HepG2 (cell line): Measurements from ENCODE around the gene MDP1. TPM values are rescaled to one million over a fixed set of nuclear protein-coding genes. Genes with fewer than 3 reads are reported as not detected.

Source experiments
- ATAC-seq: fragments of 200-7000 bp; cut with Tn5 transposase; 3 replicates; pipeline ENCODE4 v1.9.1; 2020; ENCODE audit warnings: mild to moderate bottlenecking, moderate library complexity
- BruUV-seq: library from RNA; stranded (reverse); fragments of 400-500 nt; replicated peaks from 2 replicates; lab custom pipeline; 2021; lab: Mats Ljungman, UMichigan
- CTCF ChIA-PET: fragments of 300-600 bp; formaldehyde crosslinking; extraction: SDS; loops from one replicate; lab custom pipeline; 2021; ENCODE audit warnings: low total read pairs, inconsistent platforms, low intra/inter-chr PET ratio; lab: Yijun Ruan, JAX
- POLR2A ChIA-PET: fragments of 350-600 bp; sonication (Branson Sonifier 250); formaldehyde crosslinking; loops from one replicate; lab custom pipeline; 2020; ENCODE audit warnings: antibody characterized with exemption, inconsistent platforms; lab: Yijun Ruan, JAX
- DNase-seq: peaks from one replicate; pipeline ENCODE4 v3.0.0-alpha.2; 2015; ENCODE audit warnings: low spot score
- FAIRE-seq: peaks from 3 replicates; lab custom pipeline; 2011; peaks lifted over from hg19 to GRCh38; lab: Jason Lieb, UNC
- H2AFZ ChIP-seq: one replicate; pipeline ENCODE4 v1.6.1; 2011; ENCODE audit warnings: low read length, inconsistent platforms
- H3K27ac ChIP-seq: fragments of 300-600 bp; 3 replicates; pipeline ENCODE4 v1.8.0; 2011; ENCODE audit warnings: mixed run types, mild to moderate bottlenecking, mixed read lengths, low read length, inconsistent platforms; ENCODE audit not compliant: insufficient read depth; ENCODE audit errors: extremely low read length
- H3K27me3 ChIP-seq, 2 experiments: fragments of 200-600 bp in 1 of 2; 2 replicates in 1 of 2; 3 replicates in 1 of 2; pipeline versions ENCODE4 v1.6.0 to v1.8.0; 2011; ENCODE audit warnings: low read length in 2 of 2, mild to moderate bottlenecking in 2 of 2, moderate library complexity in 2 of 2, inconsistent platforms in 1 of 2; ENCODE audit not compliant: insufficient read depth in 2 of 2, control insufficient read depth in 1 of 2
- H3K36me3 ChIP-seq, 2 experiments: fragments of 200-600 bp in 1 of 2; replicated peaks in 1 of 2; 2 replicates in 1 of 2; 3 replicates in 1 of 2; pipeline versions ENCODE4 v1.5.1 to v1.8.0; 2011; ENCODE audit warnings: low read length in 2 of 2, inconsistent platforms in 1 of 2; ENCODE audit not compliant: insufficient read depth in 2 of 2, control insufficient read depth in 1 of 2
- H3K4me1 ChIP-seq: 2 replicates; pipeline ENCODE4 v1.5.1; 2012; ENCODE audit warnings: low read length, inconsistent platforms; ENCODE audit not compliant: insufficient read depth
- H3K4me2 ChIP-seq: 2 replicates; pipeline ENCODE4 v1.6.0; 2011; ENCODE audit warnings: low read depth, low read length, inconsistent platforms
- H3K4me3 ChIP-seq, 3 experiments: fragments of 200-600 bp in 1 of 3; sonication (generic), shearing (Covaris generic) in 1 of 3; replicated peaks in 1 of 3; 2 replicates each; pipeline ENCODE4 v1.5.1; 2011 to 2016; ENCODE audit warnings: low read length in 3 of 3, inconsistent platforms in 2 of 3, low read depth in 2 of 3, mild to moderate bottlenecking in 2 of 3, control low read depth in 1 of 3, mixed read lengths in 1 of 3; ENCODE audit not compliant: insufficient read depth in 1 of 3
- H3K79me2 ChIP-seq: one replicate; pipeline ENCODE4 v1.6.1; 2011; ENCODE audit warnings: low read length, inconsistent platforms; ENCODE audit not compliant: insufficient read depth
- H3K9ac ChIP-seq: 2 replicates; pipeline ENCODE4 v1.6.0; 2011; ENCODE audit warnings: mild to moderate bottlenecking, low read depth, low read length, inconsistent platforms; ENCODE audit not compliant: insufficient read depth
- H3K9me3 ChIP-seq: 2 replicates; pipeline ENCODE4 v1.5.1; 2012; ENCODE audit warnings: mild to moderate bottlenecking, low read length
- H4K20me1 ChIP-seq: 2 replicates; pipeline ENCODE4 v1.6.0; 2011; ENCODE audit warnings: inconsistent platforms, mild to moderate bottlenecking, low read length, moderate library complexity; ENCODE audit not compliant: insufficient read depth
- KDM6A ChIP-seq: IDR thresholded peaks from 2 replicates; pipeline ENCODE4 v1.6.1; 2016; ENCODE audit warnings: low read depth
- NR2F6 ChIP-seq, 2 experiments: IDR thresholded peaks; 2 replicates each; pipeline ENCODE4 v1.6.1; 2016; ENCODE audit warnings: antibody characterized with exemption in 1 of 2, mild to moderate bottlenecking in 1 of 2
- PBX3 ChIP-seq: sonication (generic); formaldehyde crosslinking; IDR thresholded peaks from 2 replicates; pipeline ENCODE4 v1.8.1; 2023; ENCODE audit warnings: missing genetic modification reagents, inconsistent platforms, borderline replicate concordance
- PRPF4 ChIP-seq: fragments of 200-400 bp; formaldehyde crosslinking; IDR thresholded peaks from 2 replicates; pipeline ENCODE4 v1.6.1; 2016; ENCODE audit warnings: low read length, low read depth; ENCODE audit not compliant: poor library complexity, severe bottlenecking
- RXRB ChIP-seq: IDR thresholded peaks from 2 replicates; pipeline ENCODE4 v1.6.1; 2016; ENCODE audit warnings: borderline replicate concordance, missing genetic modification reagents, missing compliant biosample characterization
- SAP130 ChIP-seq: IDR thresholded peaks from 2 replicates; pipeline ENCODE4 v1.6.1; 2016; ENCODE audit warnings: low read depth
- SP2 ChIP-seq: sonication (generic); formaldehyde crosslinking; IDR thresholded peaks from 2 replicates; pipeline ENCODE4 v1.5.1; 2020; ENCODE audit warnings: mild to moderate bottlenecking, missing genetic modification reagents
- THRA ChIP-seq: sonication (generic); formaldehyde crosslinking; IDR thresholded peaks from 2 replicates; pipeline ENCODE4 v1.4.0; 2020; ENCODE audit warnings: missing genetic modification reagents, borderline replicate concordance
- ZNF414 ChIP-seq: sonication (generic); formaldehyde crosslinking; IDR thresholded peaks from 2 replicates; pipeline ENCODE4 v1.5.0; 2020; ENCODE audit warnings: missing genetic modification reagents
- ZNF775 ChIP-seq: sonication (generic); formaldehyde crosslinking; IDR thresholded peaks from 2 replicates; pipeline ENCODE4 v1.4.0; 2020; ENCODE audit warnings: missing genetic modification reagents, mild to moderate bottlenecking, moderate library complexity, borderline replicate concordance
- WGBS: methylation state at CpG from one replicate; pipeline ENCODE4 v1.1.6; 2017; ENCODE audit warnings: low lambda C conversion rate; 5-methylcytosine and 5-hydroxymethylcytosine counted together
- in situ Hi-C: cut with HindIII; loops from 2 replicates; pipeline ENCODE4 v1.10.0; 2017; ENCODE audit warnings: low pct_unique_long_range_greater_than_20kb; ENCODE audit not compliant: extremely low pct_ligation_motif_present
- intact Hi-C: fragments of 100-400 bp; cut with micrococcal nuclease; formaldehyde crosslinking; loops from one replicate; pipeline ENCODE4 v1.10.0; 2022; ENCODE audit not compliant: unreplicated experiment
- polyA plus RNA-seq, 8 experiments: library from polyadenylated mRNA; depleted of rRNA in 3 of 8; stranded (reverse) in 7 of 8; unstranded in 1 of 8; fragments of >200 nt; fragmentation: Illumina TruSeq in 4 of 8; extraction: Trizol in 4 of 8; gene quantifications; 2 replicates each; pipeline versions ENCODE4 v1.2.1 to v1.2.3, GENCODE V29; 2011 to 2016; ENCODE audit warnings: low read depth in 4 of 8, missing spikeins in 1 of 8, mixed read lengths in 1 of 8; ENCODE audit not compliant: insufficient read depth in 1 of 8
- total RNA-seq, 5 experiments: library from RNA; depleted of rRNA; stranded (reverse); fragments of >200 nt; fragmentation: Illumina TruSeq; extraction: Trizol; gene quantifications; 2 replicates each; pipeline ENCODE4 v1.2.3, GENCODE V29; 2016; ENCODE audit warnings: low read depth in 1 of 5
- TF ChIP-seq, protein P1 (sequence below): sonication (generic); formaldehyde crosslinking; IDR thresholded peaks from 2 replicates; pipeline ENCODE4 v1.4.0; 2020; ENCODE audit warnings: low read depth, mild to moderate bottlenecking, missing genetic modification reagents
- TF ChIP-seq, protein P2 (sequence below): sonication (generic); formaldehyde crosslinking; IDR thresholded peaks from 2 replicates; pipeline ENCODE4 v1.5.0; 2020; ENCODE audit warnings: missing genetic modification reagents, mild to moderate bottlenecking, borderline replicate concordance
- TF ChIP-seq, protein P3 (sequence below): sonication (generic); formaldehyde crosslinking; conservative IDR thresholded peaks from 2 replicates; pipeline ENCODE4 v1.8.1; 2023; ENCODE audit warnings: missing genetic modification reagents

Gene MDP1
- total and polyA plus RNA-seq, 2 of the 13 experiments (the other 11 are each of a cell fraction or from before 2014, with no cell fraction given): 44.1 to 48.7 TPM

DNA sequence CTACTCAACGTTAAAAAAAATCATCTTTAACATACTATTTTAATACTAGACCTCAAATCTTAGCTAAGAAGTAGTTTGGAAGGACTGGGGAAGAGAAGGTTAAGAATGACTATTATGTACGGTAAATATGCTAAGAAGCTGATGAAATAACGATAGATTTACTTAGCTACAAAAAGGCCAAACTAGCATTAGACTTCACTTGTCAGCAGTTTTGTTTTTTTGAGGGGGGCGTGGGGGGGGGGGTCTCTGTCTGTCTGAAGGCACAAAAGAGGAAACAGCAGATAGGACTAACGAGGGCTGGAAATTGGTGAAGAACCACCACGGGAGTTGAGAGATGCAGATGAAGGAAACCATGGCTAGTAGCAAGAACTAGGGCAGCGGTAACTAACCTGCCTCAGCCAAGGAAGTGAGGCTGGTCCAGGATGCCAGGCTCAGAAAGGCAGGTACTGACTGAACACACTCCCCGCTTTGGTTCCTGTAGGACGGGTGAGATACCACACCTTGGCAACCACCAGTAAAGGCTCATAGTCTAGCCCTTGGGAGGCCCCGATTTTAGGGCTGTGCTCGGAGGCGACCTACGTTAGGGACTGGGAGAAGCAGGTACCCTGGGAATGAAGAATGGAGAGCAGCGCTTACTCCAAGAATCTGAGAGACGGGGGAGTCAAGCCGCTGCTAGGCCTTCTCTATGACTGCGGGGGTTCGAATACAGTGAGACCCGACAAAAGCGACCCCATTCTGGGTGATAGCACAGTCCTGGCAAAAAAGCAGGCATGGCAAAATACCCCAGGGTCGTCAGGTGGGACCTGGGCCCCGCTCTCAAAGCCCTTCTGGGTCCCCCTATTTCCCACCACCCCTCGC lies 15.6 kb upstream of the MDP1 start:
- Histone ChIP-seq H3K9ac (peak overlapping the region; percentile 91), H3K79me2 (peaks cover 68% of the 10 kb centered on the region), H3K4me1 (peaks cover 54% of the 10 kb centered on the region), H3K27ac (peak overlapping the region; percentile 84), H3K4me3 (peak overlapping the region; percentile 83 to 91 (median 85)), H3K27me3 (peaks cover 0 to 4% of the 10 kb centered on the region in 2 experiments; a peak in 1 of 5 replicates), H2AFZ (peak overlapping the region; percentile 97), H4K20me1 (peaks cover 7% of the 10 kb centered on the region; the same call in 1 of the 2 replicates), H3K4me2 (peak overlapping the region; percentile 96), H3K36me3 (peaks cover 12 to 38% of the 10 kb centered on the region in 2 experiments), H3K9me3 (no peaks in the 10 kb centered on the region)
- TSS peak; percentile 72 for BruUV-seq
- intact Hi-C loops (loop anchor here (1.0 to 10.0 kb wide), 3 partner anchors 15 to 1193 kb away; partner anchors contain the start of genes IPO4 and MDP1), in situ Hi-C loops (no loop called here)
- ChIA-PET POLR2A (interaction anchor here (0.7 to 2.2 kb wide), 11 partner anchors 11 to 95 kb away, joined by 3 to 22 read pairs (median 7); partner anchors contain the start of genes CHMP4A, DHRS1, IPO4 and MDP1), CTCF (interaction anchor here (0.9 to 2.6 kb wide), 2 partner anchors 11 to 16 kb away, joined by 3 to 7 read pairs; partner anchors contain the start of genes MDP1 and TINF2)
- 3% methylated on average over 23 of the region's 23 CpGs for WGBS
- FAIRE-seq (no peak), DNase-seq (peak; percentile 40), ATAC-seq (peak; percentile 51)
- no peak for TF ChIP-seq SAP130 (CRISPR knock-in tag)
- TF ChIP-seq KDM6A (CRISPR knock-in tag): no peak
- TF ChIP-seq ZNF775 (CRISPR knock-in tag): 0 out of 2 replicates have a peak, but pooled peaks have one; percentile 45
- no peak for TF ChIP-seq NR2F6 (IDR thresholded peaks at IDR 0.05)
- TF ChIP-seq NR2F6 (CRISPR knock-in tag; IDR thresholded peaks at IDR 0.05): no peak
- TF ChIP-seq, protein P1, sequence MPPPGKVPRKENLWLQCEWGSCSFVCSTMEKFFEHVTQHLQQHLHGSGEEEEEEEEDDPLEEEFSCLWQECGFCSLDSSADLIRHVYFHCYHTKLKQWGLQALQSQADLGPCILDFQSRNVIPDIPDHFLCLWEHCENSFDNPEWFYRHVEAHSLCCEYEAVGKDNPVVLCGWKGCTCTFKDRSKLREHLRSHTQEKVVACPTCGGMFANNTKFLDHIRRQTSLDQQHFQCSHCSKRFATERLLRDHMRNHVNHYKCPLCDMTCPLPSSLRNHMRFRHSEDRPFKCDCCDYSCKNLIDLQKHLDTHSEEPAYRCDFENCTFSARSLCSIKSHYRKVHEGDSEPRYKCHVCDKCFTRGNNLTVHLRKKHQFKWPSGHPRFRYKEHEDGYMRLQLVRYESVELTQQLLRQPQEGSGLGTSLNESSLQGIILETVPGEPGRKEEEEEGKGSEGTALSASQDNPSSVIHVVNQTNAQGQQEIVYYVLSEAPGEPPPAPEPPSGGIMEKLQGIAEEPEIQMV (CRISPR knock-in tag): peak; percentile 12; the same call in 1 of the 2 replicates
- peak; percentile 21; the same call in 1 of the 2 replicates for TF ChIP-seq THRA
- TF ChIP-seq, protein P2, sequence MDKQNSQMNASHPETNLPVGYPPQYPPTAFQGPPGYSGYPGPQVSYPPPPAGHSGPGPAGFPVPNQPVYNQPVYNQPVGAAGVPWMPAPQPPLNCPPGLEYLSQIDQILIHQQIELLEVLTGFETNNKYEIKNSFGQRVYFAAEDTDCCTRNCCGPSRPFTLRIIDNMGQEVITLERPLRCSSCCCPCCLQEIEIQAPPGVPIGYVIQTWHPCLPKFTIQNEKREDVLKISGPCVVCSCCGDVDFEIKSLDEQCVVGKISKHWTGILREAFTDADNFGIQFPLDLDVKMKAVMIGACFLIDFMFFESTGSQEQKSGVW (CRISPR knock-in tag): 0 out of 2 replicates have a peak, but pooled peaks have one; percentile 3
- no peak for TF ChIP-seq PBX3 (CRISPR knock-in tag)
- no peak for TF ChIP-seq PRPF4
- TF ChIP-seq, protein P3, sequence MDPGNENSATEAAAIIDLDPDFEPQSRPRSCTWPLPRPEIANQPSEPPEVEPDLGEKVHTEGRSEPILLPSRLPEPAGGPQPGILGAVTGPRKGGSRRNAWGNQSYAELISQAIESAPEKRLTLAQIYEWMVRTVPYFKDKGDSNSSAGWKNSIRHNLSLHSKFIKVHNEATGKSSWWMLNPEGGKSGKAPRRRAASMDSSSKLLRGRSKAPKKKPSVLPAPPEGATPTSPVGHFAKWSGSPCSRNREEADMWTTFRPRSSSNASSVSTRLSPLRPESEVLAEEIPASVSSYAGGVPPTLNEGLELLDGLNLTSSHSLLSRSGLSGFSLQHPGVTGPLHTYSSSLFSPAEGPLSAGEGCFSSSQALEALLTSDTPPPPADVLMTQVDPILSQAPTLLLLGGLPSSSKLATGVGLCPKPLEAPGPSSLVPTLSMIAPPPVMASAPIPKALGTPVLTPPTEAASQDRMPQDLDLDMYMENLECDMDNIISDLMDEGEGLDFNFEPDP (CRISPR knock-in tag): no peak
- TF ChIP-seq SP2 (CRISPR knock-in tag): 0 out of 2 replicates have a peak, but pooled peaks have one; percentile 23
- TF ChIP-seq ZNF414 (CRISPR knock-in tag): no peak
- no peak for TF ChIP-seq RXRB (CRISPR knock-in tag)
